ENCODE data around the gene C19orf67. TPM values are rescaled to one million over a fixed set of nuclear protein-coding genes. Genes with fewer than 3 reads are reported as not detected.

The C19orf67 gene
- total RNA-seq, 4 donors from 2014 or later, result not detected

DNA sequence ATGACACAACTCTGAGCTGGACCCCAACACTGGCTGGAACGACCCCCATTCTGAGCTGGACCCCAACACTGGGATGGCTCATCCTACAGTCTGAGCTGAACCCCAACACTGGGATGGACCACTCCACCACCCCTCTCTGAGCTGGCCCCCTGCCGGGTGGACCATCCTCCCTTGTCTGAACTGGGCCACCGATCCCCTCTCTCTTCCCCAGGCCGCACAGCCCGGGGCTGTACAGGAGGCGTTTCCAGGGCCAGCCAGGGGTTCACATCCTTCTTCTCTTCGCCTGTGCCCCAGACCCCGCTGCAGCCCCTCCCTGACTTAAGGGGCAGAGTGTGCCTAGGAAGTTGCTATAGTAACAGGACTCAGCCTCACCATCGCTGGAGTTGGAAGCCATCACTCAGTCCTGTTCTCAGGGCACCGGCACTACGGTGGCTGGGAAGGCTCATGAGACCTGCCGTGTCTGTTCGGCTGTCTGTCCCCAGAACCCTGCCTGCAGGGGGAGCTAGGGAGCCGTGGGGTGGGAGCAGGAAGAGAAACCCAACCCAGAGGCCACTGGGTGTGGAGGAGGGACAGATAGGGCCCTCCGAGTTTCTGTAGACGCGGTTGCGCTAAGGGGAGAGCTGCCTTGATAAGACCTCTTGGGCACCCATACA, 28.3 kb upstream of the C19orf67 start:
- peak overlapping the region; percentile 52 to 70 (median 62) for H3K27ac ChIP-seq
- no peaks in the 10 kb centered on the region for H3K27me3 ChIP-seq
- no peaks in the 10 kb centered on the region for H3K9me3 ChIP-seq
- no peaks in the 10 kb centered on the region for H3K36me3 ChIP-seq
- DNase-seq, result peak in 1 of 3 donors; percentile 56
- no peak overlapping the region for H3K4me3 ChIP-seq
- peaks cover 0 to 53% (median 13%) of the 10 kb centered on the region in 4 donors for H3K4me1 ChIP-seq
- no peak for TF ChIP-seq POLR2A (IDR thresholded peaks at IDR 0.05)
- TF ChIP-seq, protein P1, sequence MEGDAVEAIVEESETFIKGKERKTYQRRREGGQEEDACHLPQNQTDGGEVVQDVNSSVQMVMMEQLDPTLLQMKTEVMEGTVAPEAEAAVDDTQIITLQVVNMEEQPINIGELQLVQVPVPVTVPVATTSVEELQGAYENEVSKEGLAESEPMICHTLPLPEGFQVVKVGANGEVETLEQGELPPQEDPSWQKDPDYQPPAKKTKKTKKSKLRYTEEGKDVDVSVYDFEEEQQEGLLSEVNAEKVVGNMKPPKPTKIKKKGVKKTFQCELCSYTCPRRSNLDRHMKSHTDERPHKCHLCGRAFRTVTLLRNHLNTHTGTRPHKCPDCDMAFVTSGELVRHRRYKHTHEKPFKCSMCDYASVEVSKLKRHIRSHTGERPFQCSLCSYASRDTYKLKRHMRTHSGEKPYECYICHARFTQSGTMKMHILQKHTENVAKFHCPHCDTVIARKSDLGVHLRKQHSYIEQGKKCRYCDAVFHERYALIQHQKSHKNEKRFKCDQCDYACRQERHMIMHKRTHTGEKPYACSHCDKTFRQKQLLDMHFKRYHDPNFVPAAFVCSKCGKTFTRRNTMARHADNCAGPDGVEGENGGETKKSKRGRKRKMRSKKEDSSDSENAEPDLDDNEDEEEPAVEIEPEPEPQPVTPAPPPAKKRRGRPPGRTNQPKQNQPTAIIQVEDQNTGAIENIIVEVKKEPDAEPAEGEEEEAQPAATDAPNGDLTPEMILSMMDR (IDR thresholded peaks at IDR 0.05), result peak in 2 of 6 experiments; percentile 33 to 36

DNA sequence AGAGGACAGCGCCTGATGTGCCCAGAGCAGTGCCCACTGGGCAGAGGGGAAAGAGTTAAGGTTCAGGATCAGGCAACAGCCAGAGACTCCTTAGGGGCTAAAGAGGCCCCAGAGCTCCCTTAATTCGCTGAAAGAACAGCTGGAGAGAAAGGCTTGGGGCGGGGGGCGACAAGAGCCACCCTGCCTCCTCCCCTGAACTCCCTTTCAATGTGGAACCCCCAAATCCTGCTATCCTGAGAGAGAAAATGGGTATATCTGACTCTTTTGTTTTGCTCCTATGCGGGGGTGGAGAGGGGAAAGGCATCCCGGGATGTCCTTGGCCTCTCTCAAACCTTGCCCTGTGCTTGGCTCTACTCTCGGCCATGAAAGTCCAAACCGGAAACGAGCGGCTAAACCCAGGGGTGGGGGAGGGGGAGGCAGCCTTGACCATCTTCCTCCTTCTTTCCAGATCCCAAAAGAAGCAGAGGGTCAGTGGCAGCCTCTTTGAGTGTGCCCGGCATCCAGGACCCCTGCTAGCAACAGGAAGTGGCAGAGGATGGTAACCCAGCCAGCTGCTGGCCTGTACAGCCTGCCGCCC, 27.3 kb upstream of the C19orf67 start:
- H3K4me3 ChIP-seq, result peak overlapping the region in 1 of 4 donors; percentile 2
- H3K4me1 ChIP-seq, result peaks cover 0 to 46% (median 10%) of the 10 kb centered on the region in 4 donors
- no peak for DNase-seq
- peak overlapping the region; percentile 52 to 70 (median 62) for H3K27ac ChIP-seq
- H3K9me3 ChIP-seq, result no peaks in the 10 kb centered on the region
- no peaks in the 10 kb centered on the region for H3K36me3 ChIP-seq
- no peak for TF ChIP-seq POLR2A (IDR thresholded peaks at IDR 0.05)
- TF ChIP-seq, protein P1 (IDR thresholded peaks at IDR 0.05), result no peak
- H3K27me3 ChIP-seq, result no peaks in the 10 kb centered on the region

DNA sequence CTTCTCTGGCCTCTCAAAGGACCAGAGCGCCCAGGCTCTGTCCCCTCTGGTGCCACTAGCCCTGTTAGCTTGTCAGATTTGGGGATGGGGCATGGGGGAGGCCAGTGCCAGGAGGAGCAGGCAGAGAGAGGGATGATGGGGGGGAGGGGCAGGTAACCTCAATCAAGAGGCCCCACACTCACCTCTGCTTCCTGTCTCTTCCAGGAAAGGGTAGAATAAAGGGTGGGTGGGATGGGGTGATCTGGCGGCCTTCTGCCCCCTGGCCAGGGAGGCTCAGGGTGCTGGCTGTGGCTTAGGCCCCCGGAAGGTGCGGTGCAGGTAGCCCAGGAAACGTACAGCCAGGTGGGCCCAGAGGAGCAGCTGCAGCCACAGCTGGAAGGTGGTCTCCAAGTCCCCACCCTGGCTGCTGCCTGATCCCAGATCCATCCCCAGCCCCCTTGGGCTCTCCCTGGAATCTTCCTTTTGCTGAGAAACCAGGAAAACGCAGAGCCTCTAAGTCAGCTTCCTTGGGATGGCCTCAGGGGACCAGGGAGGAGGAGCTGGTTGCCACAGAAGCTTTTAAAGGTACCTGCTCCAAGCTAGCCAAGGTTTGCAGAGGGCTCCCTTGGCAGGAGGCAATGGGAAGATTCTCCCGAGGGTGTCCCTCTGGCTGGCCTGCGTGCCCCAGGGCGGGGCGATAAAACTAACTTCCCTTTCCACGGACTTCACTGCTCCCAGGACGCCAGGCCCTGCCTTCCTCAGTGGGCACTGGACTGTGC, 26.6 kb upstream of the C19orf67 start:
- H3K27me3 ChIP-seq, result no peaks in the 10 kb centered on the region
- TF ChIP-seq, protein P1 (IDR thresholded peaks at IDR 0.05), result no peak
- no peak for TF ChIP-seq POLR2A (IDR thresholded peaks at IDR 0.05)
- peak overlapping the region; percentile 52 to 70 (median 62) for H3K27ac ChIP-seq
- H3K9me3 ChIP-seq, result no peaks in the 10 kb centered on the region
- H3K4me1 ChIP-seq, result peaks cover 0 to 46% (median 10%) of the 10 kb centered on the region in 4 donors
- H3K36me3 ChIP-seq, result no peaks in the 10 kb centered on the region
- H3K4me3 ChIP-seq, result peak overlapping the region in 1 of 4 donors; percentile 2
- no peak for DNase-seq

DNA sequence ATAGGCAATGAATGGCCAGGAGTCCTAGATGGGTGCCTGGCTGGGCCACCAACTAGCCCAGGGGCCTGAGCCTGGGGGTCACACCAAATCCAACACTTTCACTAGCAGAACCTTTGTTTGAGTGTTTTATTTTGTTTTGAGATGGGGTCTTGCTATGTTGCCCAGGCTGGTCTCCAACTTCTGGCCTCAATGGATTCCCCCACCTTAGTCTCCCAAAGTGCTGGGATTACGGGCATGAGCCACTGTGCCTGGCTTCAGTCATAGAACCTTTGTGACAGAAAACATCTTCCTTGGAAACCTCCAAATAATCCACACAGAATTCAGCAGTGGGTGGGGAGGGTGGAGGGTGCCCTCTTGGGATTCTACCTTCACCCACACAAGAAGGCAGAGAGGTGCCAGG, 25.9 kb upstream of the C19orf67 start:
- no peak overlapping the region for H3K27ac ChIP-seq
- no peaks in the 10 kb centered on the region for H3K27me3 ChIP-seq
- TF ChIP-seq, protein P1 (IDR thresholded peaks at IDR 0.05), result no peak
- TF ChIP-seq POLR2A (IDR thresholded peaks at IDR 0.05), result no peak
- DNase-seq, result no peak
- H3K9me3 ChIP-seq, result no peaks in the 10 kb centered on the region
- H3K4me1 ChIP-seq, result peaks cover 0 to 43% (median 7%) of the 10 kb centered on the region in 4 donors
- H3K4me3 ChIP-seq, result no peak overlapping the region
- peaks cover 0 to 6% (median 0%) of the 10 kb centered on the region in 3 donors for H3K36me3 ChIP-seq

DNA sequence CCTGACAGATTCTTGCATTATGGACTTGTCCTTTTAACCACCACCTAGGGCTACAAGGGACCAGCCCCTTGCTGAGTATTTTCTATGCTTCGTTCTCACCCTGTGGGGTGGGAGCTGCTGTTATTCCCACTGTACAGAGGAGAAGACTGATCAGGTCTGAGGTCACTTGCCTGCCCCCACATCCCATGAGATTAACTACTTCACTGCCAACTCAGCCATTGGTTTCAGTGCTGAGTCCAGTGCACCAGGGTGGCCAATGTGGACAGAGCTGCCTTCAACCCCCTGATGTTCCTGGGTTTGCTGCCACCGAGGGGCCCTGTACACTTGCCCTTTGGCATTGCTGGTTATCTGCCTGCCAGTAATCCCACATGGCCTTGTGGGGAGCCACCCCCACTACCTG, 25.1 kb upstream of the C19orf67 start:
- Histone ChIP-seq H3K9me3 (no peaks in the 10 kb centered on the region), H3K4me1 (peaks cover 0 to 35% (median 5%) of the 10 kb centered on the region in 4 donors), H3K36me3 (peaks cover 0 to 14% (median 0%) of the 10 kb centered on the region in 3 donors), H3K4me3 (no peak overlapping the region), H3K27ac (no peak overlapping the region), H3K27me3 (no peaks in the 10 kb centered on the region)
- TF ChIP-seq, protein P1 (IDR thresholded peaks at IDR 0.05), result no peak
- no peak for TF ChIP-seq POLR2A (IDR thresholded peaks at IDR 0.05)
- no peak for DNase-seq
